HepG2 (cell line): Measurements from ENCODE around the gene UROS. TPM values are rescaled to one million over a fixed set of nuclear protein-coding genes. Genes with fewer than 3 reads are reported as not detected.

ENCODE experiments used
- FOXA3 ChIP-seq: IDR thresholded peaks from 2 replicates; pipeline ENCODE4 v1.6.1; 2016; ENCODE audit warnings: missing genetic modification reagents, missing compliant biosample characterization
- GABPA ChIP-seq, 2 experiments: IDR thresholded peaks; 2 replicates each; pipeline ENCODE4 v1.6.1; 2011 to 2016; ENCODE audit warnings: low read depth in 2 of 2, low read length in 1 of 2, missing biosample characterization in 1 of 2, missing genetic modification characterization in 1 of 2
- HMG20A ChIP-seq: IDR thresholded peaks from 2 replicates; pipeline ENCODE4 v1.6.1; 2016; ENCODE audit warnings: borderline replicate concordance
- KAT2B ChIP-seq: fragments of 150-350 bp; IDR thresholded peaks from 2 replicates; pipeline ENCODE4 v1.6.1; 2014; ENCODE audit warnings: low read depth, low read length, borderline replicate concordance
- KDM5A ChIP-seq: fragments of 200-600 bp; sonication (generic); IDR thresholded peaks from 2 replicates; pipeline ENCODE4 v1.7.0; 2018; ENCODE audit warnings: antibody characterized with exemption, mild to moderate bottlenecking, low read length, borderline replicate concordance
- NCOR1 ChIP-seq: fragments of 200-600 bp; sonication (generic); IDR thresholded peaks from 2 replicates; pipeline ENCODE4 v1.7.0; 2017; ENCODE audit warnings: antibody characterized with exemption, low read length, borderline replicate concordance
- NFRKB ChIP-seq: fragments of 450-650 bp; IDR thresholded peaks from 2 replicates; pipeline ENCODE4 v1.6.1; 2017
- PHF21A ChIP-seq: sonication (generic); formaldehyde crosslinking; IDR thresholded peaks from 2 replicates; pipeline ENCODE4 v1.5.0; 2020; ENCODE audit warnings: mild to moderate bottlenecking, missing genetic modification reagents
- REPIN1 ChIP-seq: sonication (generic); formaldehyde crosslinking; IDR thresholded peaks from 2 replicates; pipeline ENCODE4 v1.8.0; 2022; ENCODE audit warnings: missing genetic modification reagents, low read depth, mild to moderate bottlenecking, borderline replicate concordance
- SNAPC2 ChIP-seq: sonication (generic); formaldehyde crosslinking; IDR thresholded peaks from 2 replicates; pipeline ENCODE4 v1.8.1; 2022; ENCODE audit warnings: mild to moderate bottlenecking, missing genetic modification reagents
- ZFX ChIP-seq: sonication (generic); formaldehyde crosslinking; IDR thresholded peaks from 2 replicates; pipeline ENCODE4 v1.4.0; 2020; ENCODE audit warnings: mild to moderate bottlenecking, low read depth, missing genetic modification reagents, moderate library complexity
- ZNF121 ChIP-seq: sonication (generic); formaldehyde crosslinking; IDR thresholded peaks from 2 replicates; pipeline ENCODE4 v1.5.0; 2020; ENCODE audit warnings: mild to moderate bottlenecking, missing genetic modification reagents
- ZNF143 ChIP-seq: sonication (generic); formaldehyde crosslinking; IDR thresholded peaks from 2 replicates; pipeline ENCODE4 v1.4.0; 2020; ENCODE audit warnings: missing genetic modification reagents
- ZNF256 ChIP-seq: sonication (generic); formaldehyde crosslinking; conservative IDR thresholded peaks from 2 replicates; pipeline ENCODE4 v1.4.0; 2020; ENCODE audit warnings: missing genetic modification reagents
- ZNF530 ChIP-seq: sonication (generic); formaldehyde crosslinking; IDR thresholded peaks from 2 replicates; pipeline ENCODE4 v1.5.0; 2020; ENCODE audit warnings: low read depth, mild to moderate bottlenecking, missing genetic modification reagents
- ZNF567 ChIP-seq: sonication (generic); formaldehyde crosslinking; IDR thresholded peaks from 2 replicates; pipeline ENCODE4 v1.8.1; 2023; ENCODE audit warnings: mild to moderate bottlenecking, missing genetic modification reagents, borderline replicate concordance
- ZNF703 ChIP-seq: sonication (generic); formaldehyde crosslinking; IDR thresholded peaks from 2 replicates; pipeline ENCODE4 v1.5.1; 2020; ENCODE audit warnings: missing genetic modification reagents, mild to moderate bottlenecking, moderate library complexity, borderline replicate concordance
- ZNF788 ChIP-seq: sonication (generic); formaldehyde crosslinking; IDR thresholded peaks from 2 replicates; pipeline ENCODE4 v1.5.0; 2020; ENCODE audit warnings: mild to moderate bottlenecking, missing genetic modification reagents, borderline replicate concordance
- polyA plus RNA-seq, 8 experiments: library from polyadenylated mRNA; depleted of rRNA in 3 of 8; stranded (reverse) in 7 of 8; unstranded in 1 of 8; fragments of >200 nt; fragmentation: Illumina TruSeq in 4 of 8; extraction: Trizol in 4 of 8; gene quantifications; 2 replicates each; pipeline versions ENCODE4 v1.2.1 to v1.2.3, GENCODE V29; 2011 to 2016; ENCODE audit warnings: low read depth in 4 of 8, missing spikeins in 1 of 8, mixed read lengths in 1 of 8; ENCODE audit not compliant: insufficient read depth in 1 of 8
- total RNA-seq, 5 experiments: library from RNA; depleted of rRNA; stranded (reverse); fragments of >200 nt; fragmentation: Illumina TruSeq; extraction: Trizol; gene quantifications; 2 replicates each; pipeline ENCODE4 v1.2.3, GENCODE V29; 2016; ENCODE audit warnings: low read depth in 1 of 5
- TF ChIP-seq, protein P1 (sequence below): sonication (generic); formaldehyde crosslinking; conservative IDR thresholded peaks from 2 replicates; pipeline ENCODE4 v1.4.0; 2020; ENCODE audit warnings: mild to moderate bottlenecking, missing genetic modification reagents, moderate library complexity
- TF ChIP-seq, protein P2 (sequence below): sonication (generic); formaldehyde crosslinking; IDR thresholded peaks from 2 replicates; pipeline ENCODE4 v1.4.0; 2020; ENCODE audit warnings: missing genetic modification reagents, borderline replicate concordance
- TF ChIP-seq, protein P3 (sequence below): sonication (generic); formaldehyde crosslinking; IDR thresholded peaks from 2 replicates; pipeline ENCODE4 v1.8.1; 2023; ENCODE audit warnings: mild to moderate bottlenecking, moderate library complexity, missing genetic modification reagents

UROS gene
- total and polyA plus RNA-seq, 2 of the 13 experiments (the other 11 are each of a cell fraction or from before 2014, with no cell fraction given), result 14.8 to 49.9 TPM

DNA sequence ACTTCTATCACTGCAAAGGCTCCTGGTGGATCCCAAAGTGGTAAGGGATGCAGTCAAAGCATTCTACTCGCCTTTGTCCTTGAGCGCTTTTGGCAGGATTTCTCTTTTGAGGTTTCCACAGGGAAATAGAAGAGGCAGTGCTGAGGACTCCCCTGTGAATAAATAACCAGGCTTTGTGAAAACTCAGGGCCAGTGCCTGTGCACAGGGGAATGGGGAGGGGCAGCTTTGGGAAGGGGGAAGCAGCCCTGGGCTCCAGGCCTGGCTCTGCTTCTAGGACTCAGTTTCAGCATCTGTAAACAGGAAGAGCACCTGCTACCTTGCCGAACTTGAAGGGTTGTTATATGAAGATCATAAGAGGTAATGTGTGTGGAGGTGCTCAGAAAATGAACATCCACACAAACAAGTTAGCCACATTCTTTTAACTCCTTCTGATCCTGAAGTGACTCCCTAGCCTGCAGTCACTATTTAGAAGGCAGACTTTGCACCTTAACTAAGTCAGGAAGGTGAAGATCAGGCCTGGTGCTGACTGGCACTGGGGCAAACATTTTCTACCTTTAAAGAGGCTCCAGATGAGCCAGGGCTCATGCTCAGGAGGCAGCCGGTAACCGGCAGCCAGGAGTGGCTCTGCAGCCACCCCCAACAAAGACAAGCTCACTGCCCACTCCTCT is 24.9 kb downstream of the UROS start (continued):
- peak; percentile 31; the same call in 1 of the 2 replicates for TF ChIP-seq ZNF788 (CRISPR knock-in tag)
- no peak for TF ChIP-seq ZNF530 (CRISPR knock-in tag)
- no peak for TF ChIP-seq NFRKB
- no peak for TF ChIP-seq ZNF256 (CRISPR knock-in tag)
- TF ChIP-seq KDM5A, result no peak
- no peak for TF ChIP-seq SNAPC2 (CRISPR knock-in tag)
- peak; percentile 42 for TF ChIP-seq ZFX (CRISPR knock-in tag)
- TF ChIP-seq GABPA (IDR thresholded peaks at IDR 0.05; ENCODE audit: low read depth, low read length), result no peak
- TF ChIP-seq GABPA (CRISPR knock-in tag; IDR thresholded peaks at IDR 0.05; ENCODE audit: low read depth), result no peak
- TF ChIP-seq NCOR1, result no peak
- TF ChIP-seq REPIN1 (CRISPR knock-in tag), result no peak; the same call in 1 of the 2 replicates
- TF ChIP-seq, protein P1, sequence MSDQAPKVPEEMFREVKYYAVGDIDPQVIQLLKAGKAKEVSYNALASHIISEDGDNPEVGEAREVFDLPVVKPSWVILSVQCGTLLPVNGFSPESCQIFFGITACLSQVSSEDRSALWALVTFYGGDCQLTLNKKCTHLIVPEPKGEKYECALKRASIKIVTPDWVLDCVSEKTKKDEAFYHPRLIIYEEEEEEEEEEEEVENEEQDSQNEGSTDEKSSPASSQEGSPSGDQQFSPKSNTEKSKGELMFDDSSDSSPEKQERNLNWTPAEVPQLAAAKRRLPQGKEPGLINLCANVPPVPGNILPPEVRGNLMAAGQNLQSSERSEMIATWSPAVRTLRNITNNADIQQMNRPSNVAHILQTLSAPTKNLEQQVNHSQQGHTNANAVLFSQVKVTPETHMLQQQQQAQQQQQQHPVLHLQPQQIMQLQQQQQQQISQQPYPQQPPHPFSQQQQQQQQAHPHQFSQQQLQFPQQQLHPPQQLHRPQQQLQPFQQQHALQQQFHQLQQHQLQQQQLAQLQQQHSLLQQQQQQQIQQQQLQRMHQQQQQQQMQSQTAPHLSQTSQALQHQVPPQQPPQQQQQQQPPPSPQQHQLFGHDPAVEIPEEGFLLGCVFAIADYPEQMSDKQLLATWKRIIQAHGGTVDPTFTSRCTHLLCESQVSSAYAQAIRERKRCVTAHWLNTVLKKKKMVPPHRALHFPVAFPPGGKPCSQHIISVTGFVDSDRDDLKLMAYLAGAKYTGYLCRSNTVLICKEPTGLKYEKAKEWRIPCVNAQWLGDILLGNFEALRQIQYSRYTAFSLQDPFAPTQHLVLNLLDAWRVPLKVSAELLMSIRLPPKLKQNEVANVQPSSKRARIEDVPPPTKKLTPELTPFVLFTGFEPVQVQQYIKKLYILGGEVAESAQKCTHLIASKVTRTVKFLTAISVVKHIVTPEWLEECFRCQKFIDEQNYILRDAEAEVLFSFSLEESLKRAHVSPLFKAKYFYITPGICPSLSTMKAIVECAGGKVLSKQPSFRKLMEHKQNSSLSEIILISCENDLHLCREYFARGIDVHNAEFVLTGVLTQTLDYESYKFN, result peak; percentile 64
- TF ChIP-seq ZNF143 (CRISPR knock-in tag), result no peak
- no peak for TF ChIP-seq FOXA3 (CRISPR knock-in tag)
- TF ChIP-seq ZNF121, result no peak
- TF ChIP-seq ZNF703, result no peak
- peak; percentile 75 for TF ChIP-seq PHF21A (CRISPR knock-in tag)
- no peak for TF ChIP-seq ZNF567 (CRISPR knock-in tag)
- TF ChIP-seq, protein P2, sequence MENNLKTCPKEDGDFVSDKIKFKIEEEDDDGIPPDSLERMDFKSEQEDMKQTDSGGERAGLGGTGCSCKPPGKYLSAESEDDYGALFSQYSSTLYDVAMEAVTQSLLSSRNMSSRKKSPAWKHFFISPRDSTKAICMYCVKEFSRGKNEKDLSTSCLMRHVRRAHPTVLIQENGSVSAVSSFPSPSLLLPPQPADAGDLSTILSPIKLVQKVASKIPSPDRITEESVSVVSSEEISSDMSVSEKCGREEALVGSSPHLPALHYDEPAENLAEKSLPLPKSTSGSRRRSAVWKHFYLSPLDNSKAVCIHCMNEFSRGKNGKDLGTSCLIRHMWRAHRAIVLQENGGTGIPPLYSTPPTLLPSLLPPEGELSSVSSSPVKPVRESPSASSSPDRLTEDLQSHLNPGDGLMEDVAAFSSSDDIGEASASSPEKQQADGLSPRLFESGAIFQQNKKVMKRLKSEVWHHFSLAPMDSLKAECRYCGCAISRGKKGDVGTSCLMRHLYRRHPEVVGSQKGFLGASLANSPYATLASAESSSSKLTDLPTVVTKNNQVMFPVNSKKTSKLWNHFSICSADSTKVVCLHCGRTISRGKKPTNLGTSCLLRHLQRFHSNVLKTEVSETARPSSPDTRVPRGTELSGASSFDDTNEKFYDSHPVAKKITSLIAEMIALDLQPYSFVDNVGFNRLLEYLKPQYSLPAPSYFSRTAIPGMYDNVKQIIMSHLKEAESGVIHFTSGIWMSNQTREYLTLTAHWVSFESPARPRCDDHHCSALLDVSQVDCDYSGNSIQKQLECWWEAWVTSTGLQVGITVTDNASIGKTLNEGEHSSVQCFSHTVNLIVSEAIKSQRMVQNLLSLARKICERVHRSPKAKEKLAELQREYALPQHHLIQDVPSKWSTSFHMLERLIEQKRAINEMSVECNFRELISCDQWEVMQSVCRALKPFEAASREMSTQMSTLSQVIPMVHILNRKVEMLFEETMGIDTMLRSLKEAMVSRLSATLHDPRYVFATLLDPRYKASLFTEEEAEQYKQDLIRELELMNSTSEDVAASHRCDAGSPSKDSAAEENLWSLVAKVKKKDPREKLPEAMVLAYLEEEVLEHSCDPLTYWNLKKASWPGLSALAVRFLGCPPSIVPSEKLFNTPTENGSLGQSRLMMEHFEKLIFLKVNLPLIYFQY, result no peak
- peak; percentile 46; the same call in 1 of the 2 replicates for TF ChIP-seq HMG20A (CRISPR knock-in tag)
- no peak for TF ChIP-seq KAT2B
- TF ChIP-seq, protein P3, sequence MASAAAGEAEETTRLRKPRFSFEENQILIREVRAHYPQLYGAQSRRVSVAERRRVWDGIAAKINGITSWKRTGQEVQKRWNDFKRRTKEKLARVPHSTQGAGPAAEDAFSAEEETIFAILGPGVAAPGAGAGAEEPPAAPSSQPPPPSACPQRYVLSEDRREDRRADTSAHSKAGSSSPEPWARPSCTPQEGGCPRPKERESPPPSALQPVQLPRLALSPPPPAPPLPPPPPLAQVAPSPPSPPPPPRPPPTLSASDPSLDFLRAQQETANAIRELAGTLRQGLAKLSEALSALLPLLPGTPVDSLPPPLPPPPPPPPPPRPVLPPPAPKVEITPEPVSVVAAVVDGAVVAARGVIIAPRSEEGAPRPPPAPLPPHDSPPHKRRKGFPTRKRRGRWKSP, result no peak
